Activated naive CD4-positive, alpha-beta T cell (primary cell): ENCODE results near the gene SRRD.
"Not testable (repeated sequence)": the region's sequence is repeated elsewhere in the genome, so short reads cannot be mapped to it uniquely, and the experiment has no call there.

ENCODE experiments used
- DNase-seq, 4 experiments: peaks; one replicate each; lab custom pipeline; 2025; lab: John Stamatoyannopoulos, UW

SRRD gene

GRCh38 chr22:26483439-26484359 is at the start of gene SRRD, which contains the start of gene HPS4:
SRRD (plus strand) TSS chr22:26483877; CDS start chr22:26483891, 14 bp downstream.
HPS4 (minus strand) TSS chr22:26483783; CDS start chr22:26481762, 2,021 bp downstream.
- DNase-seq = peak; percentile 80 to 88 (median 84)

- no peak for DNase-seq
Observed at GRCh38 chr22:26435327-26436093, 48.2 kb upstream of the SRRD start.

DNA sequence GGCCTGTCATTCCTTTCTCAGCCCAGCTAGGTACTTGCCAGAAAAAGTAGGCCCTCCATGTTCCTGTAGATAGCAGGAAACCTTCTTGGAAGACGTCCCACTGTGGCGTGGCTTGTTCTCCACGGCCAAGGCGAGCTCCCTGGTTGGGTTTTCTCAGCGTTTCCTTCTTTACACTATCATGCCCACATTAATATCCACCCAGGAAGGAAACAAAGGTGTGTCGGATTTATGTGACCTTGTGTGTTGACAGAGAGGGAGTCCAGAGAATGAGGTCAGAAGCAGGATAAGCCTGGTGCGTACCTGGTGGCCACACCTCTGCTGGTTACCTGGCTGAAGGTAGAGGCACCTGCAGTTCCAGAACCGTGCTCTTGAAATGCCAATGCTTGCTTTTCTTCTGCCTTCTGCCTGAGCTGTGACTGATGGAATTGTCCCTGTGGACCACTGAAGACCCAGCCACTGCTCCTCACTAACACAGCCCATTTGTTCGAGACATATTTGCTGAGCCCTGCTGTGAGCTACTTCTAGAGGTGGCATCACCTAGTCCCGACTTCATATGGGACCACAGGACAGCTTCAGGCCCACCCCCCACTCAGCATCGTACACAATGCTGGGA is 46.7 kb upstream of the SRRD start:
- no peak for DNase-seq

DNA sequence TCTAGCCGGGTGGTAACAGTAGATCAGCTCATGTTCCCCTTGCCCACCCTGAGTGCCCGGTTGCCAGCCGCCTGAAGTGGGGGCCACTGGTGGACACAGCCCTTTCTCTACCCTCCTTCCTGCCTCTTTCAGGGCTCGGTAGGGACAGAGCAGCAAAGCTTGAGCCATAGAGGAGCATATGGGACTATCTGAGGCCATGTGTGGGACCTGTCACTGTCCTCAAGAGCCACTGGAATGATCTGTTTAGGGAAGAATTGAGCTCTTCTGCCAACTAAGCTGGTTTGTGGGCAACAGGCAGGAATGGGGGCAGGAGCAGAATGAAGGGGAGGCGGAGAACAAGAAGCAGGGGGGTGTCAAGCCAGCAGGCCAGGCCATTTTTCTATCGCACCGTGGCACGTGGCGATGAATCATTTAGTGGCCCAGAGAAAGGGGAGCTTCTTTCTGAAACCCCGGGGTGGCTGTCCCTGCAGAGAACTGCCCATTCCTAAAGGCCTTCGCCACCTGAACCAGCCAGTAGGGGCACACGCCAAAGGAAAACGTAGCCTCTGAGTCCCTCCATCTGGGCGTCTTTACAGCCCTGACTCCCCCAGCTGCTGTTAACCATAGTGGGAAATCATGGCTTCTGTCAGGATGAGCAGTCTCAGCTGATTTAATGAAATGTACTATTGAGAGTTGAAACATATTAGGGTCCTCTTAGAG is 45.8 kb upstream of the SRRD start:
- no peak for DNase-seq

GRCh38 chr22:26438776-26439175 is 44.9 kb upstream of the SRRD start:
- DNase-seq = not testable (repeated sequence)

GRCh38 chr22:26439559-26439958 is 44.1 kb upstream of the SRRD start:
- no peak for DNase-seq

GRCh38 chr22:26442086-26442756 is 41.5 kb upstream of the SRRD start:
- no peak for DNase-seq

GRCh38 chr22:26443901-26444690 is 39.6 kb upstream of the SRRD start:
- DNase-seq = no peak

DNA sequence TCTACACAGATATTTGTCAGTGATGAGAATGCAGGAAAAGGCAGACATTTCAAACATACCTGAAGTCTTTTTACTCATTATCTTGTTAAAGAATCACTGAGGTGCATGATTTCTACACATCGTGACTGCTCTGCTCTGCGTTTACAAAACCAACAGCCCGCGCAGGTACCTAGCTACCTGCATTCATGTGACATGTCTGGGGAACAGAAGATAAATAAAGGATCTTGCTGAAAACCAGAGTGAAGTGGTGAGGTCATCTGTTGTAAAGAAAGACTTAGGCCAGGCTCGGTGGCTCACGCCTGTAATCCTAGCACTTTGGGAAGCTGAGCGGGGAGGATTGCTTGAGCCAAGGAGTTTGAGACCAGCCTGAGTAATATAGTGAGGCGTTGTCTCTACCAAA is 38.9 kb upstream of the SRRD start:
- no peak for DNase-seq

GRCh38 chr22:26445577-26446275 is 38.0 kb upstream of the SRRD start:
- no peak for DNase-seq

DNA sequence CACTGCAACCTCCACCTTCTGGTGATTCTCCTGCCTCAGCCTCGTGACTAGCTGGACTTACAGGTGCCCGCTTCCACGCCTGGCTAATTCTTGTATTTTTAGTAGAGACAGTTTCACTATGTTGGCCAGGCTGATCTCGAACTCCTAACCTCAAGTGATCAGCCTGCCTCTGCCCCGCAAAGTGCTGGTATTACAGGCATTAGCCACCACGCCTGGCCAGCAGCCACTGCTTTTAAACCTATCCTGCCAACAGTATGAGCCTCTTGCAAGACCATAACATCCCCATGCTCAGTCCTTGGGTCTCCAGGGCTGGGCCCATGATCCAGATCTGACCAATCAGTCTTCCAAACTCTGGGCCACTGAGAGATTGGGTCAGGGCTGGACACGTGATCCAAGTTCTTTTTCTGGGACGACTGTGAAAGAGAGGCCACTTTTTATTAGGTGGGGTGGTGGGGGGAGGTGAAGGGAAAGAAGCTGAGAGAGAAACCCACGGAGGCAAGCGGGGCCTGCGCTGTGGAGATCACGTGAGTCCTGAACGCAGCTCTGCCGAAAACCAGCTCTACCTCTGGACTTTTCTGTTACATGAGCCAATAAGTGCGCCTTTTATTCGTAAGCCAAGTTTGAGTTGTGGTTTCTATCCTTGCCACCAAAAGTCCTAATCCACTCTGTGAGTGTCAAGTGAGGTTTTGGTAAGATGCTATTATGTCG is 36.7 kb upstream of the SRRD start:
- no peak for DNase-seq

DNA sequence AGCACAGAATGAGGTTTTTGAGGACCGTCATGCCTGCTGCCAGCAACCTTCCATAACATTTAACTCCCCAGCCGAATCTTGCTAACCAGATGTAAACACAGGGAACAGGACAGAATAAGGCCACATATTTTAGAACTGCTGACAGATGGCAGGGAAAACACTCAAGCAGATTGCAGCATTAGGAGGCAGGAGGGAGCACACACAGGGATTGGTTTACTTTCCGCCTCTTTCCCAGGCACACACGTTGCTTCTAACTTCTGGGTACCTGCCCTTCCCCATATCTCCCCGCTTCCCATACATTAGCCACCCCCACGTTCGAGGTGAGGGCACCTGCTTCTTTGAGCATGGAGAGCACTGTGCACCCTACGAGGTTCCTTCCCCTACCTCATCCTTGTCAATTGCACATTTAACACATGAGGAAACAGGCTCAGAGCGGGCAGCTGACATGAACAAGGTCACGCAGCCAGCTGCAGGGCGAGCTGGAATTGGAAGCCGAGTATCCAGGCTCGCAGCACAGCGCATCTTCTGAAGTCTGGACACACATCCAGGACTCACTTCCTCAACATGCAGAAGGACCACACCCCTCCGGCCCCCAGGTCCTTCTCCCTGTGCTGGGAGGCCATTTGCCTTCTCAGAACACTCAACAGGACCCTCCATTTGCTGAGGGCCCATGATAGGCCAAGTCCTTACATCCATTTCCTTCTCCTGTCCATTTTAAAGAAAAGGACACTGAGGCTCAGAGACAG is 35.9 kb upstream of the SRRD start:
- DNase-seq = no peak

GRCh38 chr22:26448334-26448733 is 35.3 kb upstream of the SRRD start:
- no peak for DNase-seq

- DNase-seq = no peak
Observed at GRCh38 chr22:26448941-26449340, 34.7 kb upstream of the SRRD start.

- DNase-seq = no peak
Observed at GRCh38 chr22:26450453-26451185, 33.1 kb upstream of the SRRD start.

- no peak for DNase-seq
Observed at GRCh38 chr22:26452236-26453016, 31.3 kb upstream of the SRRD start.

DNA sequence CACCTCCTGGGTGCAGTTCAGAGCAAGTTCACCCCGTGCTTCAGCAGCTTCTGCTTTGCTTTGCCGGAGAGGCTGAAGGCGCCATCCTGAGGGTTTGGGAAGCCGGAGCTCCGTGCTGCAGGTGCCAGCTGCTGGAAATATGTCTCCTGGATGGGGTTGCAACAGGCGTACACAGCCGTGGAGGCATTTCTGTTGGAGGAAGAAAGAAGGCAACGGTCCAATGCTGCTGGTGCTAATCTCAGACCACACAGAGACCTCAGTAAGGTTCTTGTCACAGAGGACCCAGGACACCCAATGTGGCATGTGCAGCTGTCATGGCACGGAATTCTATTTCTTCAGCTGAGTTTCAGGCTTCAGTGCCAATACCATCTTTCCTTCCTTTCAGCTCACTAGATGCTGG is 30.5 kb upstream of the SRRD start:
- no peak for DNase-seq
